IMR-90 (cell line): ENCODE measurements around the gene MACO1. TPM values are rescaled to one million over a fixed set of nuclear protein-coding genes. Genes with fewer than 3 reads are reported as not detected.

Experiments
- ATAC-seq: fragments of 200-7000 bp; cut with Tn5 transposase; 2 replicates; pipeline ENCODE4 v1.9.1; 2020; ENCODE audit warnings: low read depth, mild to moderate bottlenecking, moderate library complexity
- BruUV-seq: library from RNA; stranded (reverse); fragments of 400-500 nt; replicated peaks from 2 replicates; lab custom pipeline; 2021; lab: Mats Ljungman, UMichigan
- CTCF ChIA-PET: fragments of 300-600 bp; formaldehyde crosslinking; extraction: SDS; loops from one replicate; lab custom pipeline; 2021; ENCODE audit warnings: antibody characterized with exemption; lab: Yijun Ruan, JAX
- POLR2A ChIA-PET: fragments of 300-600 bp; sonication (Branson Sonifier 250); formaldehyde crosslinking; loops from one replicate; lab custom pipeline; 2022; ENCODE audit warnings: antibody characterized with exemption; ENCODE audit not compliant: unreplicated experiment; lab: Charles Lee
- DNase-seq: peaks from one replicate; pipeline ENCODE4 v3.0.0; 2013
- H2AFZ ChIP-seq: replicated peaks from 2 replicates; pipeline ENCODE3; 2013; ENCODE audit warnings: low read length, mild to moderate bottlenecking; ENCODE audit not compliant: poor library complexity
- H2AK5ac ChIP-seq: 2 replicates; pipeline ENCODE4 v1.6.1; 2013; ENCODE audit warnings: low read depth, low read length, inconsistent platforms
- H2AK9ac ChIP-seq: replicated peaks from 2 replicates; pipeline ENCODE3; 2013; ENCODE audit warnings: mild to moderate bottlenecking, low read depth, low read length, moderate library complexity; ENCODE audit not compliant: poor library complexity
- H2BK120ac ChIP-seq: 2 replicates; pipeline ENCODE4 v1.6.1; 2013; ENCODE audit warnings: low read depth, low read length, inconsistent platforms
- H2BK15ac ChIP-seq: 3 replicates; pipeline ENCODE4 v1.6.1; 2013; ENCODE audit warnings: low read depth, low read length, inconsistent platforms
- H2BK20ac ChIP-seq: 2 replicates; pipeline ENCODE4 v1.6.1; 2013; ENCODE audit warnings: low read depth, mild to moderate bottlenecking, inconsistent platforms, low read length, moderate library complexity
- H2BK5ac ChIP-seq: 2 replicates; pipeline ENCODE4 v1.6.1; 2013; ENCODE audit warnings: mild to moderate bottlenecking, low read depth, low read length, inconsistent platforms; ENCODE audit not compliant: poor library complexity, severe bottlenecking
- H3K14ac ChIP-seq: replicated peaks from 2 replicates; pipeline ENCODE4 v1.6.1; 2013; ENCODE audit warnings: low read depth, low read length, inconsistent platforms
- H3K18ac ChIP-seq: 2 replicates; pipeline ENCODE4 v1.6.1; 2013; ENCODE audit warnings: low read depth, low read length, control low read depth
- H3K23ac ChIP-seq: 2 replicates; pipeline ENCODE4 v1.6.1; 2013; ENCODE audit warnings: low read depth, low read length, inconsistent platforms
- H3K27ac ChIP-seq: 2 replicates; pipeline ENCODE4 v1.5.1; 2013; ENCODE audit warnings: mild to moderate bottlenecking, control low read depth, low read length; ENCODE audit not compliant: insufficient read depth
- H3K27me3 ChIP-seq: 2 replicates; pipeline ENCODE4 v1.6.1; 2013; ENCODE audit warnings: low read length; ENCODE audit not compliant: control insufficient read depth, insufficient read depth
- H3K36me3 ChIP-seq: 2 replicates; pipeline ENCODE4 v1.6.1; 2013; ENCODE audit warnings: low read length, mixed read lengths; ENCODE audit not compliant: control insufficient read depth, insufficient read depth
- H3K4ac ChIP-seq: 2 replicates; pipeline ENCODE4 v1.6.1; 2013; ENCODE audit warnings: low read depth, low read length, inconsistent platforms
- H3K4me1 ChIP-seq: 2 replicates; pipeline ENCODE4 v1.6.1; 2013; ENCODE audit warnings: low read length, mixed read lengths; ENCODE audit not compliant: control insufficient read depth, insufficient read depth
- H3K4me2 ChIP-seq: 2 replicates; pipeline ENCODE4 v1.6.1; 2013; ENCODE audit warnings: low read depth, mild to moderate bottlenecking, control low read depth, low read length, moderate library complexity
- H3K4me3 ChIP-seq: 2 replicates; pipeline ENCODE4 v1.5.1; 2013; ENCODE audit warnings: low read depth, mild to moderate bottlenecking, control low read depth, low read length, moderate library complexity; ENCODE audit not compliant: insufficient read depth
- H3K56ac ChIP-seq: 2 replicates; pipeline ENCODE4 v1.6.1; 2013; ENCODE audit warnings: low read length, inconsistent platforms; ENCODE audit not compliant: insufficient read depth; ENCODE audit errors: extremely low read depth
- H3K79me1 ChIP-seq, 2 experiments: 2 replicates each; pipeline ENCODE4 v1.6.1; 2013; ENCODE audit warnings: low read length in 2 of 2, inconsistent platforms in 1 of 2, low read depth in 1 of 2
- H3K9ac ChIP-seq: 2 replicates; pipeline ENCODE4 v1.6.1; 2013; ENCODE audit warnings: low read depth, low read length, control low read depth
- H3K9me1 ChIP-seq: 2 replicates; pipeline ENCODE4 v1.6.1; 2013; ENCODE audit warnings: low read length, inconsistent platforms; ENCODE audit not compliant: insufficient read depth
- H3K9me3 ChIP-seq: 2 replicates; pipeline ENCODE4 v1.6.1; 2013; ENCODE audit warnings: low read length; ENCODE audit not compliant: control insufficient read depth, insufficient read depth
- H4K20me1 ChIP-seq: 2 replicates; pipeline ENCODE4 v1.6.1; 2013; ENCODE audit warnings: low read length, inconsistent platforms; ENCODE audit not compliant: insufficient read depth
- H4K5ac ChIP-seq: 2 replicates; pipeline ENCODE4 v1.6.1; 2013; ENCODE audit warnings: mild to moderate bottlenecking, low read depth, low read length, control low read depth
- H4K8ac ChIP-seq, 2 experiments: 2 replicates each; pipeline ENCODE4 v1.6.1; 2013; ENCODE audit warnings: low read depth in 2 of 2, low read length in 2 of 2, control low read depth in 1 of 2, inconsistent platforms in 1 of 2
- H4K91ac ChIP-seq: 2 replicates; pipeline ENCODE4 v1.6.1; 2013; ENCODE audit warnings: low read depth, low read length, inconsistent platforms; ENCODE audit not compliant: insufficient read depth
- CEBPB ChIP-seq: IDR thresholded peaks from 2 replicates; pipeline ENCODE4 v1.6.1; 2012; ENCODE audit warnings: low read depth, low read length, improper control_type of control experiment
- CHD1 ChIP-seq: IDR thresholded peaks from 2 replicates; pipeline ENCODE4 v1.6.1; 2012; ENCODE audit warnings: low read depth, low read length, improper control_type of control experiment
- CTCF ChIP-seq: conservative IDR thresholded peaks from 2 replicates; pipeline ENCODE4 v1.5.1; 2012; ENCODE audit warnings: mild to moderate bottlenecking, low read depth, low read length, improper control_type of control experiment
- SMC3 ChIP-seq: fragments of 150-350 bp; IDR thresholded peaks from 2 replicates; pipeline ENCODE4 v1.6.1; 2016; ENCODE audit warnings: low read depth, mild to moderate bottlenecking, antibody characterized with exemption, low read length, moderate library complexity
- WGBS, 2 experiments: methylation state at CpG; one replicate each; pipeline versions ENCODE4 v1.1.5 to v1.1.7; 2013; ENCODE audit warnings: missing lambda C conversion rate in 2 of 2; ENCODE audit not compliant: insufficient read length in 1 of 2; ENCODE audit errors: extremely low coverage in 2 of 2; 5-methylcytosine and 5-hydroxymethylcytosine counted together
- dilution Hi-C: fragments of 300-500 bp; cut with HindIII; formaldehyde crosslinking; loops from one replicate; pipeline ENCODE4 v1.14.3; 2018; ENCODE audit warnings: low sequenced_read_pairs; ENCODE audit not compliant: unreplicated experiment
- in situ Hi-C: fragments of 300-500 bp; cut with MboI; formaldehyde crosslinking; loops from 3 replicates; pipeline ENCODE4 v1.14.3; 2019; ENCODE audit warnings: low sequenced_read_pairs, inconsistent platforms, mixed read lengths
- intact Hi-C: fragments of 100-400 bp; cut with micrococcal nuclease; formaldehyde crosslinking; loops from 2 replicates; pipeline ENCODE4 v1.10.0; 2022
- polyA plus RNA-seq, 3 experiments: library from polyadenylated mRNA; depleted of rRNA; stranded (reverse); fragments of >200 nt; gene quantifications; 2 replicates each; pipeline ENCODE4 v1.2.3, GENCODE V29; 2012; ENCODE audit warnings: low replicate concordance in 1 of 3
- total RNA-seq: library from RNA; depleted of rRNA; stranded (reverse); fragments of >200 nt; gene quantifications from 2 replicates; pipeline ENCODE4 v1.2.3, GENCODE V29; 2012

The MACO1 gene
- total and polyA plus RNA-seq, 2 of the 4 experiments (the other 2 are of a cell fraction), result 6.8 to 12.7 TPM

GRCh38 chr1:25503551-25504426 lies 73.1 kb downstream of the MACO1 start:
- Histone ChIP-seq H3K4me2 (no peak overlapping the region), H3K27ac (peak overlapping the region; percentile 57), H3K9me1 (peaks cover 15% of the 10 kb centered on the region), H3K4ac (peak overlapping the region; percentile 74), H2AK9ac (no peak overlapping the region), H4K20me1 (0 out of 2 replicates have a peak, but pooled peaks cover 4% of the 10 kb centered on the region), H2BK120ac (peak overlapping the region; percentile 75), H4K8ac (peak overlapping the region; percentile 52 to 66; a peak in 3 of 4 replicates), H3K9ac (peak overlapping the region; percentile 27; the same call in 1 of the 2 replicates), H2AK5ac (peak overlapping the region; percentile 83), H3K36me3 (peaks cover 2% of the 10 kb centered on the region; the same call in 1 of the 2 replicates), H4K5ac (peak overlapping the region; percentile 78), H3K56ac (peak overlapping the region; percentile 19; the same call in 1 of the 2 replicates), H3K18ac (peak overlapping the region; percentile 53; the same call in 1 of the 2 replicates), H2BK5ac (peak overlapping the region; percentile 67), H2BK20ac (peak overlapping the region; percentile 82), H3K4me1 (peaks cover 38% of the 10 kb centered on the region), H3K23ac (0 out of 2 replicates have a peak overlapping the region, but pooled peaks have one; percentile 4), H2BK15ac (peak overlapping the region; percentile 35; the same call in 1 of the 3 replicates), H4K91ac (peak overlapping the region; percentile 76), H3K79me1 (0 out of 4 replicates have a peak, but pooled peaks cover 0 to 4% of the 10 kb centered on the region in 2 experiments), H3K9me3 (no peaks in the 10 kb centered on the region), H2AFZ (no peak overlapping the region), H3K27me3 (no peaks in the 10 kb centered on the region), H3K14ac (peak overlapping the region; percentile 16), H3K4me3 (no peak overlapping the region)
- DNase-seq (no peak), ATAC-seq (no peak)
- CTCF ChIA-PET, result interaction anchor here (1.2 to 1.4 kb wide), 3 partner anchors 12 to 17 kb away, joined by 3 to 4 read pairs (median 4); no protein-coding TSS in a partner anchor
- 100% methylated on average over 1 of the region's 12 CpGs; no CpG with 5 or more reads in 1 of the 2 experiments for WGBS, 2 experiments
- intact Hi-C loops, result no loop called here
- dilution Hi-C loops, result no loop called here
- BruUV-seq, result no TSS peak
- POLR2A ChIA-PET, result no interaction called here
- TF ChIP-seq CEBPB (no peak), CHD1 (no peak), SMC3 (0 out of 2 replicates have a peak, but pooled peaks have one; percentile 16), CTCF (peak; percentile 31)
- in situ Hi-C loops, result loop anchor here (25.0 kb wide), 1 partner anchor 91 kb away; the partner anchor contains the start of gene RHCE
